ENCODE data around the gene TRIM58.

TRIM58 gene

DNA sequence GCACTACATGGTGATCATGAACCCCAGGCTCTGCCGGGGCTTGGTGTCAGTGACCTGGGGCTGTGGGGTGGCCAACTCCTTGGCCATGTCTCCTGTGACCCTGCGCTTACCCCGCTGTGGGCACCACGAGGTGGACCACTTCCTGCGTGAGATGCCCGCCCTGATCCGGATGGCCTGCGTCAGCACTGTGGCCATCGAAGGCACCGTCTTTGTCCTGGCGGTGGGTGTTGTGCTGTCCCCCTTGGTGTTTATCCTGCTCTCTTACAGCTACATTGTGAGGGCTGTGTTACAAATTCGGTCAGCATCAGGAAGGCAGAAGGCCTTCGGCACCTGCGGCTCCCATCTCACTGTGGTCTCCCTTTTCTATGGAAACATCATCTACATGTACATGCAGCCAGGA, 39.0 kb downstream of the TRIM58 start:
- Mint-ChIP-seq H3K27me3 (ENCODE audit: low read depth) (peaks cover 5% of the 10 kb centered on the region), H3K4me1 (no peaks in the 10 kb centered on the region), H3K27ac (no peak overlapping the region), H3K4me3 (no peak overlapping the region), H3K36me3 (ENCODE audit: low read depth) (no peaks in the 10 kb centered on the region), H3K9me3 (peaks cover 22% of the 10 kb centered on the region)
- no peak for TF ChIP-seq CTCF (IDR thresholded peaks at IDR 0.05; ENCODE audit: unreplicated experiment in 3 of 3)

DNA sequence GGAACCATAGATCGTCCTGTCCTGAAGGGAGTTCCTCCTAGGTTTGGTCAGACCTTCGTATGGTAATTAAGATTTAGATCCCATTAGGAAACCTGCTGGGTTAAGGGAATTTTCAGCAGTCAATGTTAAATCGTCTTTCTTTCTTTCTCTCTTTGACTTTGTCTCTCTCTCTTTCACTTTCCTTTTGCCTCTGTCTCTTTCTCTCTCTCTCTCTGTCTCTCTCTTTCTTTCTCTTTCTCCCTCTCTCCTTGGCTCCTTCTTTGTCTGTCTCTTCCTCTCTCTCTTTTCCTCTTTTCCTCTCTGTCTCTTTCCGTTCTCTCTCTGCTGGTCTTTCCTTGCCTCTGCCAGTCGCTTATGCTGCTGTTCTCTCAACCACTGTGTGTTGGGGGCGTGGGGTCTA, 47.1 kb downstream of the TRIM58 start:
- peaks cover 42% of the 10 kb centered on the region for H3K9me3 Mint-ChIP-seq
- H3K36me3 Mint-ChIP-seq (ENCODE audit: low read depth): no peaks in the 10 kb centered on the region
- TF ChIP-seq CTCF (IDR thresholded peaks at IDR 0.05; ENCODE audit: unreplicated experiment in 3 of 3): no peak
- H3K27ac Mint-ChIP-seq: no peak overlapping the region
- H3K4me3 Mint-ChIP-seq: no peak overlapping the region
- no peaks in the 10 kb centered on the region for H3K27me3 Mint-ChIP-seq (ENCODE audit: low read depth)
- H3K4me1 Mint-ChIP-seq: no peaks in the 10 kb centered on the region

DNA sequence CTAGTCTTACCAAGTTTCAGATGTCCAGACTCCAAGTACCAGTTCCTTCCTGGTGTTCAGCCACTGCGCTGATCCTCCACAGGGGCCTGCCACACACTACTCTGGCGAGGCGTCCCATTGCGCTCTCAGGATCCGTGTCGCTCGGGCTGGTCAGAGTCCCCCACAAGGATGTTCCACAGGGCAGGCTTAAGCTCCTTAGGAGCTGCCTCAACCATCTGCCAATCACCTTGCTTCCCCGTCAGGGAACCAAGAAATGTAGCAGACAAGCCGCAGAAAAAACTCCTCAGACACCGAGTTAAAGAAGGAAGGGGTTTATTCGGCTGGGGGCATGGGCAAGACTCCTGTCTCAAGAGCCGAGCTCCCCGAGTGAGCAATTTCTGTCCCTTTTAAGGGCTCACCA, 48.2 kb downstream of the TRIM58 start:
- Mint-ChIP-seq H3K36me3 (ENCODE audit: low read depth) (no peaks in the 10 kb centered on the region), H3K4me3 (no peak overlapping the region), H3K9me3 (peaks cover 46% of the 10 kb centered on the region), H3K27me3 (ENCODE audit: low read depth) (no peaks in the 10 kb centered on the region), H3K27ac (no peak overlapping the region), H3K4me1 (no peaks in the 10 kb centered on the region)
- no peak for TF ChIP-seq CTCF (IDR thresholded peaks at IDR 0.05; ENCODE audit: unreplicated experiment in 3 of 3)

DNA sequence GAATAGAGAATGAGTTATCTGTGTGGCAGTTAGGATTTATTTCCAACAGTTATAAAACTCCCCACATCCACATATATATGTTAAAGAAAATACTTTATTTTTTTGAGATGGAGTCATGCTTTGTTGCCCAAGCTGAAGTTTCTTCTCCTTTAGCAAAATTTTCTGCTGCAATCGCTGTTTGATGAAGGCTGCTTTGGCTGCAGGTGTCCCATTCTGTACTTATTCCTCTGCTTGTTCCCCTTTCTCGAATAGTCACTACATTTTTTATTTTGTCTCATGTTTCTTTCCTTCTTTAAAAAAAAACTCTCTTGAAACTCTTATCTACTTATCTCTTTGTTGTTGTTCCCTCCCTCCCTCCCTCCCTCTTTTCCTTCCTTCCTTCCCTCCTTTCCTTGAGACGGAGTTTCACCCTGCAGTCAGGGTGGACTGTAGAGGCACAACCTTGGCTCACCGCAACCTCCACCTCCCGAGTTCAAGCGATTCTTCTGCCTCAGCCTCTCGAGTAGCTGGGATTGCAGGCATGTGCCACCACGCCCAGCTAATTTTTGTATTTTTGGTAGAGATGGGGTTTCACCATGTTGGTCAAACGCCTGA, 49.0 kb downstream of the TRIM58 start:
- Mint-ChIP-seq H3K4me3 (no peak overlapping the region), H3K27me3 (ENCODE audit: low read depth) (no peaks in the 10 kb centered on the region), H3K4me1 (no peaks in the 10 kb centered on the region), H3K36me3 (ENCODE audit: low read depth) (no peaks in the 10 kb centered on the region), H3K27ac (no peak overlapping the region), H3K9me3 (peaks cover 53% of the 10 kb centered on the region)
- TF ChIP-seq CTCF (IDR thresholded peaks at IDR 0.05; ENCODE audit: unreplicated experiment in 3 of 3): no peak

DNA sequence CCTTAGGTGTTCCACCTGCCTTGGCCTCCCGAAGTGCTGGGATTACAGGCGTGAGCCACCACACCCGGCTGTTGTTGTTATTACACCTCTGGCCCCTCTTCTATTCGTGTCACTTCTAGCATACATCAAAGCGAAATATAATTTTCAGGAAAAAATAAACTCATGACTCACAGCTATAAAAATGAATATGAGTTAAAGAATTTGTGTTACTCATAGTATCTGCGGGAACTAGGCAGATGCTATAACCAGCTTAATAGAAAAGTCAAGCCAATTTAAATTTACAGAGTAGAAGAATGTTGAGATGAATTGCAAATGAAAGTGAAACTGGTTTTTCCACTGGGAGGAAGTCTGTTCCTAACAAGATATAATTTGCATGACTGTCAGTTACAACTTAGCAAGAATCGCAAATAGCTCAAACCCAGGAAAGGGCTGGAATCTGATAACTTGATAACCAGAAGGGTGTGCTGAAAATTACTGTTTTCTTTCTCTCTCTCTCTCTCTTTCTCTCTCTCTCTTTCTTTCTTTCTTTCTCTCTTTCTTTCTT, 49.6 kb downstream of the TRIM58 start:
- H3K4me3 Mint-ChIP-seq: no peak overlapping the region
- H3K36me3 Mint-ChIP-seq (ENCODE audit: low read depth): no peaks in the 10 kb centered on the region
- no peaks in the 10 kb centered on the region for H3K4me1 Mint-ChIP-seq
- H3K27me3 Mint-ChIP-seq (ENCODE audit: low read depth): no peaks in the 10 kb centered on the region
- H3K27ac Mint-ChIP-seq: no peak overlapping the region
- H3K9me3 Mint-ChIP-seq: peaks cover 53% of the 10 kb centered on the region
- no peak for TF ChIP-seq CTCF (IDR thresholded peaks at IDR 0.05; ENCODE audit: unreplicated experiment in 3 of 3)

DNA sequence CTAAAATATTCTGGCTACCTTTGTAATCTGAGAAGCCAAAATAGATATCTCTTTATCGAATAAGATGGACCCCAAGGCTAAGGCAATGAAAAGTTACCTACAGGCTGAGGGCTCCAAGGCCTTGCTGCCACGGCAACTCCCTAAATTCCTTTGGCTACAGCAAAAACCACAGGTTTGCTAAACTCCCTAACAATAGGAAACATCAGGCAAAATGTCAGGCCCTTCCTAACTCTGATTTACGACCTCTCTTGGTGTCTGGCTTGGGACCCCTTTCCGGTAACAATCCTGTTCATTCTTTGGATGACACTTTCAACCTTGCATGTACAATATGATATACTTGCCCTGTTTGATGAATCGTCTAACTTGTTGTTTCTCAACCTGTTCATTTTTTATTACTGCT, 51.8 kb downstream of the TRIM58 start:
- no peaks in the 10 kb centered on the region for H3K36me3 Mint-ChIP-seq (ENCODE audit: low read depth)
- H3K9me3 Mint-ChIP-seq: peaks cover 45% of the 10 kb centered on the region
- H3K4me1 Mint-ChIP-seq: no peaks in the 10 kb centered on the region
- no peaks in the 10 kb centered on the region for H3K27me3 Mint-ChIP-seq (ENCODE audit: low read depth)
- no peak for TF ChIP-seq CTCF (IDR thresholded peaks at IDR 0.05; ENCODE audit: unreplicated experiment in 3 of 3)
- no peak overlapping the region for H3K27ac Mint-ChIP-seq
- no peak overlapping the region for H3K4me3 Mint-ChIP-seq

All from nephron (organoid).